K562 (cell line): ENCODE measurements around the gene LRP1. TPM values are rescaled to one million over a fixed set of nuclear protein-coding genes. Genes with fewer than 3 reads are reported as not detected.
A peak's percentile ranks its signal among the peaks of the same experiment; 100 is the strongest.

ENCODE experiments used
- CEBPG ChIP-seq, 3 experiments: fragments of 200-800 bp in 1 of 3; sonication (Bioruptor generic) in 1 of 3; sonication (generic) in 1 of 3; formaldehyde crosslinking in 1 of 3; IDR thresholded peaks in 2 of 3; conservative IDR thresholded peaks in 1 of 3; 2 replicates each; pipeline versions ENCODE4 v1.6.1 to v1.8.0; 2016 to 2022; ENCODE audit warnings: missing compliant biosample characterization in 2 of 3, missing genetic modification characterization in 2 of 3, mild to moderate bottlenecking in 1 of 3, missing genetic modification reagents in 1 of 3
- ELF4 ChIP-seq: fragments of 450-650 bp; formaldehyde crosslinking; IDR thresholded peaks from 2 replicates; pipeline ENCODE4 v1.4.0; 2022; ENCODE audit warnings: missing genetic modification characterization
- HDAC3 ChIP-seq: fragments of 450-650 bp; IDR thresholded peaks from 2 replicates; pipeline ENCODE4 v1.6.1; 2018; ENCODE audit warnings: borderline replicate concordance, mild to moderate bottlenecking, moderate library complexity; ENCODE audit not compliant: partially characterized antibody
- HNRNPL ChIP-seq: fragments of 200-400 bp; formaldehyde crosslinking; IDR thresholded peaks from 2 replicates; pipeline ENCODE4 v1.6.1; 2017; ENCODE audit warnings: low read depth, mild to moderate bottlenecking, low read length
- HNRNPLL ChIP-seq: fragments of 200-400 bp; formaldehyde crosslinking; IDR thresholded peaks from 2 replicates; pipeline ENCODE4 v1.6.1; 2017; ENCODE audit warnings: low read length, low read depth, mild to moderate bottlenecking; ENCODE audit not compliant: poor library complexity, severe bottlenecking
- ZNF232 ChIP-seq: sonication (generic); formaldehyde crosslinking; IDR thresholded peaks from 2 replicates; pipeline ENCODE4 v1.8.0; 2022; ENCODE audit warnings: mild to moderate bottlenecking, missing genetic modification reagents
- ZZZ3 ChIP-seq: fragments of 450-650 bp; IDR thresholded peaks from 2 replicates; pipeline ENCODE4 v1.6.1; 2016; ENCODE audit warnings: antibody characterized with exemption, mild to moderate bottlenecking, moderate library complexity
- polyA plus RNA-seq, 8 experiments: library from polyadenylated mRNA; depleted of rRNA in 4 of 8; stranded (reverse) in 5 of 8; unstranded in 3 of 8; fragments of >200 nt; fragmentation: Nextera tagmentation in 2 of 8; fragmentation: Illumina TruSeq in 1 of 8; extraction: Ambion mirVana in 2 of 8; extraction: Trizol in 1 of 8; gene quantifications; 2 replicates each; pipeline versions ENCODE4 v1.2.1 to v1.2.3, GENCODE V29; 2011 to 2014; ENCODE audit warnings: inconsistent platforms in 1 of 8, missing spikeins in 1 of 8
- total RNA-seq, 7 experiments: library from RNA; depleted of rRNA in 6 of 7; stranded (reverse); fragments of >200 nt in 6 of 7; fragmentation: Illumina TruSeq in 2 of 7; extraction: Trizol in 2 of 7; gene quantifications; 2 replicates each; pipeline versions ENCODE4 v1.2.1 to v1.2.3, GENCODE V29; 2011 to 2021; ENCODE audit warnings: low replicate concordance in 1 of 7
- TF ChIP-seq, protein P1 (sequence below): fragments of 250-450 bp; sonication (Bioruptor Pico); IDR thresholded peaks from 2 replicates; pipeline ENCODE4 v1.5.0; 2020; ENCODE audit warnings: mild to moderate bottlenecking
- TF ChIP-seq, protein P2 (sequence below): fragments of 250-450 bp; sonication (Bioruptor Pico); IDR thresholded peaks from 2 replicates; pipeline ENCODE4 v1.9.0; 2021; ENCODE audit warnings: mild to moderate bottlenecking
- TF ChIP-seq, protein P3 (sequence below): fragments of 450-650 bp; IDR thresholded peaks from one replicate; pipeline ENCODE4 v1.6.1; 2018; ENCODE audit warnings: mild to moderate bottlenecking, moderate library complexity; ENCODE audit not compliant: partially characterized antibody
- TF ChIP-seq, protein P4 (sequence below), 2 experiments: fragments of 450-650 bp; formaldehyde crosslinking in 1 of 2; IDR thresholded peaks; 2 replicates each; pipeline versions ENCODE4 v1.4.0 to v1.6.1; 2014 to 2020; ENCODE audit warnings: mild to moderate bottlenecking in 2 of 2, borderline replicate concordance in 1 of 2, low read depth in 1 of 2
- TF ChIP-seq, protein P5 (sequence below): sonication (generic); formaldehyde crosslinking; IDR thresholded peaks from 2 replicates; pipeline ENCODE4 v1.9.0; 2022; ENCODE audit warnings: mild to moderate bottlenecking, missing genetic modification reagents

LRP1 gene
- total and polyA plus RNA-seq, 9 of the 15 experiments (the other 6 are each of a cell fraction or from before 2014, with no cell fraction given) = 0.04 to 0.64 (median 0.19) TPM; not detected in 2

DNA sequence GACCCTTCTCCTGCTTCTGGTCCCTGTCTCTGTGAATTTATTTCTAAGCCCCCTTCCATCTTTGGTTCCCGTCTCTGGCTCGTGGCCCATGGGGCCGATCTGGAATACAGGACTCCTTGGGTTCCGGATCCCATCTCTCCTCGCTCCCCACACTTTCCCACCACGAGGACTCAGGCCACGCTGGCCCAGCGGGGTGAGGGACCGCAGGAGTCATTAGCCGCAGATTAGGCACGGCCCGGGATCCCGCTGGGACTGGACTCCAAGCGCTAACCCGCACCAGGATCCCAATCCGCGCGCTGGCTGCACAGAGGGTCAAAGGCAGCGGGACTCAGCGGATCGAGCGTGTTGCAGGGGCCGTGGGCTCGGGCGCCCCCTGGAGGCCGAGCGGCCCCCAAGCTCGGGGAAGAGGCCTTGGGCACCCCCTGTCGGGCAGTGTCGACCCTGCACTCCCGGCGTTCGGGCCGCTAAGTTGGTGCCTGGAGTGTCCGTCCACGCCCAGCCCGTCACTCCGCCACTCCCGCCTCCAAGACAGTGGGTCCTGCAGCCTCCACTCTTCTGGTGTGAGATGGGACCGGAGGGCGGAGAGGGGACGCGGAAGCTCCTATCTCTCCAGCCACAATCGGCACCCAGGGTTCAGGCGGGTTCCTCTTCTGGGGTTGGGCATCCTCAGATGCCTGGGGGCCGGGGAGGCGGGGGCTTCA is 110.7 kb downstream of the LRP1 start (continued):
- TF ChIP-seq ZNF232 (CRISPR knock-in tag) = no peak
- TF ChIP-seq CEBPG (CRISPR knock-in tag; IDR thresholded peaks at IDR 0.05) = peak; percentile 49; the same call in 1 of the 2 replicates
- no peak for TF ChIP-seq CEBPG (tag; conservative IDR thresholded peaks at IDR 0.05 in 1 of 2, IDR thresholded peaks at IDR 0.05 in 1 of 2)
- TF ChIP-seq, protein P1, sequence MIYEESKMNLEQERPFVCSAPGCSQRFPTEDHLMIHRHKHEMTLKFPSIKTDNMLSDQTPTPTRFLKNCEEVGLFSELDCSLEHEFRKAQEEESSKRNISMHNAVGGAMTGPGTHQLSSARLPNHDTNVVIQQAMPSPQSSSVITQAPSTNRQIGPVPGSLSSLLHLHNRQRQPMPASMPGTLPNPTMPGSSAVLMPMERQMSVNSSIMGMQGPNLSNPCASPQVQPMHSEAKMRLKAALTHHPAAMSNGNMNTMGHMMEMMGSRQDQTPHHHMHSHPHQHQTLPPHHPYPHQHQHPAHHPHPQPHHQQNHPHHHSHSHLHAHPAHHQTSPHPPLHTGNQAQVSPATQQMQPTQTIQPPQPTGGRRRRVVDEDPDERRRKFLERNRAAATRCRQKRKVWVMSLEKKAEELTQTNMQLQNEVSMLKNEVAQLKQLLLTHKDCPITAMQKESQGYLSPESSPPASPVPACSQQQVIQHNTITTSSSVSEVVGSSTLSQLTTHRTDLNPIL (CRISPR knock-in tag) = no peak
- TF ChIP-seq, protein P2, sequence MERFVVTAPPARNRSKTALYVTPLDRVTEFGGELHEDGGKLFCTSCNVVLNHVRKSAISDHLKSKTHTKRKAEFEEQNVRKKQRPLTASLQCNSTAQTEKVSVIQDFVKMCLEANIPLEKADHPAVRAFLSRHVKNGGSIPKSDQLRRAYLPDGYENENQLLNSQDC = no peak
- no peak for TF ChIP-seq HDAC3
- TF ChIP-seq, protein P3, sequence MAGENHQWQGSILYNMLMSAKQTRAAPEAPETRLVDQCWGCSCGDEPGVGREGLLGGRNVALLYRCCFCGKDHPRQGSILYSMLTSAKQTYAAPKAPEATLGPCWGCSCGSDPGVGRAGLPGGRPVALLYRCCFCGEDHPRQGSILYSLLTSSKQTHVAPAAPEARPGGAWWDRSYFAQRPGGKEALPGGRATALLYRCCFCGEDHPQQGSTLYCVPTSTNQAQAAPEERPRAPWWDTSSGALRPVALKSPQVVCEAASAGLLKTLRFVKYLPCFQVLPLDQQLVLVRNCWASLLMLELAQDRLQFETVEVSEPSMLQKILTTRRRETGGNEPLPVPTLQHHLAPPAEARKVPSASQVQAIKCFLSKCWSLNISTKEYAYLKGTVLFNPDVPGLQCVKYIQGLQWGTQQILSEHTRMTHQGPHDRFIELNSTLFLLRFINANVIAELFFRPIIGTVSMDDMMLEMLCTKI = no peak
- TF ChIP-seq HNRNPLL = peak; percentile 29
- TF ChIP-seq, protein P4, sequence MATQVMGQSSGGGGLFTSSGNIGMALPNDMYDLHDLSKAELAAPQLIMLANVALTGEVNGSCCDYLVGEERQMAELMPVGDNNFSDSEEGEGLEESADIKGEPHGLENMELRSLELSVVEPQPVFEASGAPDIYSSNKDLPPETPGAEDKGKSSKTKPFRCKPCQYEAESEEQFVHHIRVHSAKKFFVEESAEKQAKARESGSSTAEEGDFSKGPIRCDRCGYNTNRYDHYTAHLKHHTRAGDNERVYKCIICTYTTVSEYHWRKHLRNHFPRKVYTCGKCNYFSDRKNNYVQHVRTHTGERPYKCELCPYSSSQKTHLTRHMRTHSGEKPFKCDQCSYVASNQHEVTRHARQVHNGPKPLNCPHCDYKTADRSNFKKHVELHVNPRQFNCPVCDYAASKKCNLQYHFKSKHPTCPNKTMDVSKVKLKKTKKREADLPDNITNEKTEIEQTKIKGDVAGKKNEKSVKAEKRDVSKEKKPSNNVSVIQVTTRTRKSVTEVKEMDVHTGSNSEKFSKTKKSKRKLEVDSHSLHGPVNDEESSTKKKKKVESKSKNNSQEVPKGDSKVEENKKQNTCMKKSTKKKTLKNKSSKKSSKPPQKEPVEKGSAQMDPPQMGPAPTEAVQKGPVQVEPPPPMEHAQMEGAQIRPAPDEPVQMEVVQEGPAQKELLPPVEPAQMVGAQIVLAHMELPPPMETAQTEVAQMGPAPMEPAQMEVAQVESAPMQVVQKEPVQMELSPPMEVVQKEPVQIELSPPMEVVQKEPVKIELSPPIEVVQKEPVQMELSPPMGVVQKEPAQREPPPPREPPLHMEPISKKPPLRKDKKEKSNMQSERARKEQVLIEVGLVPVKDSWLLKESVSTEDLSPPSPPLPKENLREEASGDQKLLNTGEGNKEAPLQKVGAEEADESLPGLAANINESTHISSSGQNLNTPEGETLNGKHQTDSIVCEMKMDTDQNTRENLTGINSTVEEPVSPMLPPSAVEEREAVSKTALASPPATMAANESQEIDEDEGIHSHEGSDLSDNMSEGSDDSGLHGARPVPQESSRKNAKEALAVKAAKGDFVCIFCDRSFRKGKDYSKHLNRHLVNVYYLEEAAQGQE (IDR thresholded peaks at IDR 0.05; ENCODE audit: borderline replicate concordance) = peak; percentile 90
- TF ChIP-seq, protein P4 (CRISPR knock-in tag; IDR thresholded peaks at IDR 0.05; ENCODE audit: low read depth) = peak; percentile 50; the same call in 1 of the 2 replicates
- TF ChIP-seq, protein P5, sequence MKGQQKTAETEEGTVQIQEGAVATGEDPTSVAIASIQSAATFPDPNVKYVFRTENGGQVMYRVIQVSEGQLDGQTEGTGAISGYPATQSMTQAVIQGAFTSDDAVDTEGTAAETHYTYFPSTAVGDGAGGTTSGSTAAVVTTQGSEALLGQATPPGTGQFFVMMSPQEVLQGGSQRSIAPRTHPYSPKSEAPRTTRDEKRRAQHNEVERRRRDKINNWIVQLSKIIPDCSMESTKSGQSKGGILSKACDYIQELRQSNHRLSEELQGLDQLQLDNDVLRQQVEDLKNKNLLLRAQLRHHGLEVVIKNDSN (CRISPR knock-in tag) = peak; percentile 49; the same call in 1 of the 2 replicates
- no peak for TF ChIP-seq ZZZ3
- 0 out of 2 replicates have a peak, but pooled peaks have one; percentile 34 for TF ChIP-seq HNRNPL
- no peak for TF ChIP-seq ELF4 (CRISPR knock-in tag)
